Liver (tissue), 9 donors: ENCODE measurements around the gene RPL23. TPM values are rescaled to one million over a fixed set of nuclear protein-coding genes. Genes with fewer than 3 reads are reported as not detected.

Source experiments
- DNase-seq: peaks from one replicate; pipeline ENCODE4 v3.0.0-alpha.2; 2017; ENCODE audit warnings: low spot score
- H3K27ac ChIP-seq, 2 donors: one replicate each; pipeline ENCODE4 v1.7.0; 2013; ENCODE audit warnings: inconsistent platforms in 2 of 2, low read length in 2 of 2, control low read depth in 1 of 2, low read depth in 1 of 2, mild to moderate bottlenecking in 1 of 2
- H3K27me3 ChIP-seq, 4 donors: one replicate each; pipeline versions ENCODE4 v1.6.1 to v1.7.0; 2013; ENCODE audit warnings: low read length in 3 of 4, inconsistent platforms in 1 of 4, mild to moderate bottlenecking in 1 of 4, moderate library complexity in 1 of 4; ENCODE audit not compliant: control insufficient read depth in 4 of 4, insufficient read depth in 4 of 4
- H3K36me3 ChIP-seq, 4 donors: one replicate each; pipeline versions ENCODE4 v1.6.1 to v1.7.0; 2013; ENCODE audit warnings: low read length in 3 of 4, mild to moderate bottlenecking in 3 of 4, low read depth in 1 of 4, moderate library complexity in 1 of 4; ENCODE audit not compliant: control insufficient read depth in 4 of 4, insufficient read depth in 3 of 4
- H3K4me1 ChIP-seq, 4 donors: one replicate each; pipeline versions ENCODE4 v1.6.1 to v1.7.0; 2013; ENCODE audit warnings: low read length in 3 of 4, mild to moderate bottlenecking in 3 of 4, moderate library complexity in 1 of 4; ENCODE audit not compliant: control insufficient read depth in 4 of 4, insufficient read depth in 4 of 4
- H3K4me3 ChIP-seq, 3 donors: one replicate each; pipeline versions ENCODE4 v1.6.1 to v1.7.0; 2013; ENCODE audit warnings: low read length in 3 of 3, control low read depth in 1 of 3, low read depth in 1 of 3, mild to moderate bottlenecking in 1 of 3
- H3K9ac ChIP-seq, 2 donors: one replicate each; pipeline ENCODE4 v1.7.0; 2013; ENCODE audit warnings: low read length in 2 of 2, mild to moderate bottlenecking in 2 of 2, moderate library complexity in 2 of 2, control low read depth in 1 of 2, low read depth in 1 of 2
- H3K9me3 ChIP-seq, 4 donors: one replicate each; pipeline versions ENCODE4 v1.6.1 to v1.7.0; 2013; ENCODE audit warnings: low read length in 3 of 4; ENCODE audit not compliant: control insufficient read depth in 4 of 4
- EGR1 ChIP-seq, 2 donors: IDR thresholded peaks; 2 replicates each; pipeline ENCODE4 v1.6.1; 2016 to 2018; ENCODE audit warnings: antibody characterized with exemption in 2 of 2, low read depth in 2 of 2
- FOXA1 ChIP-seq: IDR thresholded peaks from 2 replicates; pipeline ENCODE4 v1.6.1; 2016; ENCODE audit warnings: antibody characterized with exemption
- FOXA2 ChIP-seq: IDR thresholded peaks from 2 replicates; pipeline ENCODE4 v1.6.1; 2016; ENCODE audit warnings: antibody characterized with exemption
- GABPA ChIP-seq, 2 donors: IDR thresholded peaks in 1 of 2; conservative IDR thresholded peaks in 1 of 2; 2 replicates each; pipeline ENCODE4 v1.6.1; 2016; ENCODE audit warnings: antibody characterized with exemption in 2 of 2, mild to moderate bottlenecking in 1 of 2, moderate library complexity in 1 of 2
- HNF4A ChIP-seq, 2 donors: conservative IDR thresholded peaks; 2 replicates each; pipeline ENCODE4 v1.6.1; 2016; ENCODE audit warnings: antibody characterized with exemption in 2 of 2, mild to moderate bottlenecking in 2 of 2
- HNF4G ChIP-seq: IDR thresholded peaks from 2 replicates; pipeline ENCODE4 v1.6.1; 2016; ENCODE audit warnings: antibody characterized with exemption
- JUND ChIP-seq, 2 donors: IDR thresholded peaks; 2 replicates each; pipeline ENCODE4 v1.6.1; 2016; ENCODE audit warnings: antibody characterized with exemption in 2 of 2
- NR2F2 ChIP-seq: IDR thresholded peaks from 2 replicates; pipeline ENCODE4 v1.6.1; 2016; ENCODE audit warnings: antibody characterized with exemption
- RAD21 ChIP-seq, 2 donors: IDR thresholded peaks; 2 replicates each; pipeline ENCODE4 v1.6.1; 2016; ENCODE audit warnings: antibody characterized with exemption in 2 of 2, mild to moderate bottlenecking in 2 of 2
- RXRA ChIP-seq, 2 donors: IDR thresholded peaks; 2 replicates each; pipeline ENCODE4 v1.6.1; 2017 to 2018; ENCODE audit warnings: antibody characterized with exemption in 2 of 2, mild to moderate bottlenecking in 1 of 2
- SP1 ChIP-seq: IDR thresholded peaks from 2 replicates; pipeline ENCODE4 v1.6.1; 2018; ENCODE audit warnings: antibody characterized with exemption, mild to moderate bottlenecking
- TAF1 ChIP-seq: conservative IDR thresholded peaks from 2 replicates; pipeline ENCODE4 v1.6.1; 2016; ENCODE audit warnings: antibody characterized with exemption, mild to moderate bottlenecking
- YY1 ChIP-seq: IDR thresholded peaks from 2 replicates; pipeline ENCODE4 v1.6.1; 2016; ENCODE audit warnings: antibody characterized with exemption, mild to moderate bottlenecking
- WGBS: extraction: QIAGEN DNeasy Blood & Tissue Kit; methylation state at CpG from one replicate; pipeline ENCODE4 v1.1.7; 2013; 5-methylcytosine and 5-hydroxymethylcytosine counted together
- polyA plus RNA-seq, 2 donors: library from polyadenylated mRNA; stranded (reverse) in 1 of 2; unstranded in 1 of 2; fragments of 200-250 nt in 1 of 2; fragments of >200 nt in 1 of 2; fragmentation: Nextera tagmentation in 1 of 2; extraction: Ambion mirVana in 1 of 2; gene quantifications; one replicate each; pipeline versions ENCODE4 v1.2.1 to v1.2.3, GENCODE V29; 2013 to 2015
- total RNA-seq, 2 donors: library from RNA; depleted of rRNA; stranded (reverse); fragments of >200 nt; gene quantifications; one replicate each; pipeline ENCODE4 v1.2.3, GENCODE V29; 2014
- TF ChIP-seq, protein P1 (sequence below): IDR thresholded peaks from 2 replicates; pipeline ENCODE4 v1.6.1; 2016; ENCODE audit warnings: antibody characterized with exemption
- TF ChIP-seq, protein P2 (sequence below): fragments of 150-350 bp; IDR thresholded peaks from 2 replicates; pipeline ENCODE4 v1.5.1; 2017; ENCODE audit warnings: improper control_type of control experiment, low read depth, low read length; ENCODE audit not compliant: missing input control
- TF ChIP-seq, protein P3 (sequence below): IDR thresholded peaks from 2 replicates; pipeline ENCODE4 v1.6.1; 2016; ENCODE audit warnings: antibody characterized with exemption
- TF ChIP-seq, protein P4 (sequence below): IDR thresholded peaks from 2 replicates; pipeline ENCODE4 v1.6.1; 2016; ENCODE audit warnings: antibody characterized with exemption
- TF ChIP-seq, protein P5 (sequence below): IDR thresholded peaks from 2 replicates; pipeline ENCODE4 v1.6.1; 2016; ENCODE audit warnings: antibody characterized with exemption, mild to moderate bottlenecking
- donor health status: healthy.
- donor health status: healthy.
- donor health status: healthy.
- donor health status: healthy.
- donor health status: healthy.

Gene RPL23
- total and polyA plus RNA-seq, 4 donors = 284 to 797 (median 646) TPM

DNA sequence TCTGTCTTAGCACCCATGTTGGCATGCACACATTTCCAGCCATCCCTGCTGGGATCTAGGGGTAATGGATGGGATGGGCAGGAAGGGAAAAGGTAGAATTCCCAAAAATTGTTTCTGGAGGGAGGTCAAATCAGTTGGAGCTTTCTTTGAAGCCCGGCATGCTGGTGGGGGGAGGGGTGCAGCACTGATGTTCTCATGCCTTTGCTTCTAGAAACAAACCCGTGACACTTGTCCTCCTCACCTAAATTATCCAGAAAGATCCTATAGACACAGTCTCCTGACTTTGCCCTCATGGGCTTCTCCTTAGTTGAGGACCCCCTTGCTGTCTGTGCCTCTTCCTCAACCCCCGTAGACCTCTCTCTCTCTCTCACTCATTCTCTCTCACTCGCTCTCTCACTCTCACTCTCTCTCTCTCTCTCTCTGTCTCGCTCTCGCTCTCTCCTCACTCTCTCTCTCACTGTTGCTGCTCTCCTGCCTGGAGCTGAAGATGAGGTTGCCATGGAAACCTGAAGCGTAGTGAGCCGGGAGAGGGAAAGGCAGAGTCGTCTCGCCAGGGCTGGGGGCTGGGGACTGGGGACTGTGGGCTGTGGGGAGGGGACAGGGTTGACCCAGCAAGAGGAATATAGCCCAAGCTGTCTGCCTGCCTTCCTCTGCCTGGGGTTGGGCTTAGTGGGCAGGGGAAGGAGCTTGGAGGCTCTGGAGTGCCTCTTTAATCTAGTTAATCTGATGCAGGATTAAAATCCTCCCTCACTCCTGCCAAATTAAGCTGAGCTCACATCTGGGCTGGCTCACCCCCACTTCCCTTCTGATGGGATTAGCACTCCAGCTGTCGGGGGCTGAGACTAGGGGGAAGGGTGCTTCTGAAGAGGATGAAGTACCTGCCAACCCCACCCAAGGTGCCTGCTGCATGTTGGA lies 32.5 kb upstream of the RPL23 start:
- Histone ChIP-seq H3K36me3 (peaks cover 4 to 7% (median 6%) of the 10 kb centered on the region in 4 donors), H3K4me3 (no peak overlapping the region), H3K9ac (no peak overlapping the region), H3K27ac (peak overlapping the region in 1 of 2 donors; percentile 19), H3K4me1 (peaks cover 30 to 60% (median 43%) of the 10 kb centered on the region in 4 donors), H3K9me3 (no peaks in the 10 kb centered on the region), H3K27me3 (no peaks in the 10 kb centered on the region)
- TF ChIP-seq YY1 = no peak
- TF ChIP-seq HNF4A (conservative IDR thresholded peaks at IDR 0.05) = peak in 1 of 2 donors; percentile 15
- TF ChIP-seq FOXA2 = no peak
- TF ChIP-seq, protein P1, sequence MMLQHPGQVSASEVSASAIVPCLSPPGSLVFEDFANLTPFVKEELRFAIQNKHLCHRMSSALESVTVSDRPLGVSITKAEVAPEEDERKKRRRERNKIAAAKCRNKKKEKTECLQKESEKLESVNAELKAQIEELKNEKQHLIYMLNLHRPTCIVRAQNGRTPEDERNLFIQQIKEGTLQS = no peak
- TF ChIP-seq GABPA (IDR thresholded peaks at IDR 0.05 in 1 of 2, conservative IDR thresholded peaks at IDR 0.05 in 1 of 2) = no peak
- TF ChIP-seq, protein P2, sequence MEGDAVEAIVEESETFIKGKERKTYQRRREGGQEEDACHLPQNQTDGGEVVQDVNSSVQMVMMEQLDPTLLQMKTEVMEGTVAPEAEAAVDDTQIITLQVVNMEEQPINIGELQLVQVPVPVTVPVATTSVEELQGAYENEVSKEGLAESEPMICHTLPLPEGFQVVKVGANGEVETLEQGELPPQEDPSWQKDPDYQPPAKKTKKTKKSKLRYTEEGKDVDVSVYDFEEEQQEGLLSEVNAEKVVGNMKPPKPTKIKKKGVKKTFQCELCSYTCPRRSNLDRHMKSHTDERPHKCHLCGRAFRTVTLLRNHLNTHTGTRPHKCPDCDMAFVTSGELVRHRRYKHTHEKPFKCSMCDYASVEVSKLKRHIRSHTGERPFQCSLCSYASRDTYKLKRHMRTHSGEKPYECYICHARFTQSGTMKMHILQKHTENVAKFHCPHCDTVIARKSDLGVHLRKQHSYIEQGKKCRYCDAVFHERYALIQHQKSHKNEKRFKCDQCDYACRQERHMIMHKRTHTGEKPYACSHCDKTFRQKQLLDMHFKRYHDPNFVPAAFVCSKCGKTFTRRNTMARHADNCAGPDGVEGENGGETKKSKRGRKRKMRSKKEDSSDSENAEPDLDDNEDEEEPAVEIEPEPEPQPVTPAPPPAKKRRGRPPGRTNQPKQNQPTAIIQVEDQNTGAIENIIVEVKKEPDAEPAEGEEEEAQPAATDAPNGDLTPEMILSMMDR = no peak
- 63% methylated on average over 11 of the region's 11 CpGs for WGBS
- no peak for DNase-seq

DNA sequence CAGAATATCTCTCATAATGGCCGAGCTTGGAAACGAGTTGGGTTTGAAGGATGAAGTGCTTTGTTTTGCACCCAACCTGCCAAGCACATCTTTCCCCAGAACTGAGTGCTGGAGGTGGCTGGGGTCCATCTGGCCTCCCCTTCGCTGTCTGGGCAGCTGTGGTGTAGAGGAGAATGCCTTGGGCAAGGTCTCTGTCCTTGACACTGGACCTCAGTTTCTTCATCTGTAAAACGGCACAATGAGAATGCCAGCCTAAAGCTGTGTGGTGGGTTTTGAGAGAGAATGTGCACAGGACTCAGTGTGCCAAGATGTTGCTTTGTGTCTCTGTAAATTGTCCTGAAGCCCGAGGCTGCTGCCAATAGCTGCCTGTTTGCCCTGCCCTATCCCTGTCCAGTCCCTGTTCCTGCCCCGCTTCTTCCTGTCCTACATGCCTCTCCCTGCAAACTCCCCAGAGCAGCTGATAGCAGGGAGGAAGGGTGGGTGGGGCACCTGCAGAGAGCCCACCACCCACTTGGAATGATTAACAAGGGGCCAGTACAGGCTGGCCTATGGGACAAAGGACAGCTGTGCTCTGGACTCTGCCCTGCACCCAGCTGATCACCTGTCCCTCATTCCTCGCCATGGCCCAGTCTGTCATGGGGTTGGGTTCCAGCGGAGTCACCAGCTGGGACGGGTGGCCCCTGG lies 31.7 kb upstream of the RPL23 start:
- Histone ChIP-seq H3K4me1 (peaks cover 36 to 68% (median 50%) of the 10 kb centered on the region in 4 donors), H3K27ac (peak overlapping the region in 1 of 2 donors; percentile 19), H3K9ac (no peak overlapping the region), H3K27me3 (no peaks in the 10 kb centered on the region), H3K9me3 (no peaks in the 10 kb centered on the region), H3K36me3 (peaks cover 2 to 12% (median 6%) of the 10 kb centered on the region in 4 donors), H3K4me3 (no peak overlapping the region)
- no peak for TF ChIP-seq TAF1
- peak; percentile 81 for TF ChIP-seq SP1
- TF ChIP-seq, protein P1 = no peak
- no peak for TF ChIP-seq EGR1 (IDR thresholded peaks at IDR 0.05; ENCODE audit: low read depth in 2 of 2)
- peak; percentile 85 for TF ChIP-seq HNF4G
- TF ChIP-seq FOXA1 = no peak
- TF ChIP-seq, protein P2 = no peak
- TF ChIP-seq, protein P3, sequence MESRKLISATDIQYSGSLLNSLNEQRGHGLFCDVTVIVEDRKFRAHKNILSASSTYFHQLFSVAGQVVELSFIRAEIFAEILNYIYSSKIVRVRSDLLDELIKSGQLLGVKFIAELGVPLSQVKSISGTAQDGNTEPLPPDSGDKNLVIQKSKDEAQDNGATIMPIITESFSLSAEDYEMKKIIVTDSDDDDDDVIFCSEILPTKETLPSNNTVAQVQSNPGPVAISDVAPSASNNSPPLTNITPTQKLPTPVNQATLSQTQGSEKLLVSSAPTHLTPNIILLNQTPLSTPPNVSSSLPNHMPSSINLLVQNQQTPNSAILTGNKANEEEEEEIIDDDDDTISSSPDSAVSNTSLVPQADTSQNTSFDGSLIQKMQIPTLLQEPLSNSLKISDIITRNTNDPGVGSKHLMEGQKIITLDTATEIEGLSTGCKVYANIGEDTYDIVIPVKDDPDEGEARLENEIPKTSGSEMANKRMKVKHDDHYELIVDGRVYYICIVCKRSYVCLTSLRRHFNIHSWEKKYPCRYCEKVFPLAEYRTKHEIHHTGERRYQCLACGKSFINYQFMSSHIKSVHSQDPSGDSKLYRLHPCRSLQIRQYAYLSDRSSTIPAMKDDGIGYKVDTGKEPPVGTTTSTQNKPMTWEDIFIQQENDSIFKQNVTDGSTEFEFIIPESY = no peak
- TF ChIP-seq NR2F2 = peak; percentile 38
- TF ChIP-seq FOXA2 = no peak
- peak; percentile 98 to 99 for TF ChIP-seq HNF4A (conservative IDR thresholded peaks at IDR 0.05)
- TF ChIP-seq JUND (IDR thresholded peaks at IDR 0.05) = no peak
- TF ChIP-seq YY1 = peak; percentile 45
- TF ChIP-seq RAD21 (IDR thresholded peaks at IDR 0.05) = peak in 1 of 2 donors; percentile 39
- TF ChIP-seq, protein P4, sequence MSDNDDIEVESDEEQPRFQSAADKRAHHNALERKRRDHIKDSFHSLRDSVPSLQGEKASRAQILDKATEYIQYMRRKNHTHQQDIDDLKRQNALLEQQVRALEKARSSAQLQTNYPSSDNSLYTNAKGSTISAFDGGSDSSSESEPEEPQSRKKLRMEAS = no peak
- TF ChIP-seq GABPA (IDR thresholded peaks at IDR 0.05 in 1 of 2, conservative IDR thresholded peaks at IDR 0.05 in 1 of 2) = no peak
- TF ChIP-seq RXRA (IDR thresholded peaks at IDR 0.05) = peak; percentile 84 to 86
- TF ChIP-seq, protein P5, sequence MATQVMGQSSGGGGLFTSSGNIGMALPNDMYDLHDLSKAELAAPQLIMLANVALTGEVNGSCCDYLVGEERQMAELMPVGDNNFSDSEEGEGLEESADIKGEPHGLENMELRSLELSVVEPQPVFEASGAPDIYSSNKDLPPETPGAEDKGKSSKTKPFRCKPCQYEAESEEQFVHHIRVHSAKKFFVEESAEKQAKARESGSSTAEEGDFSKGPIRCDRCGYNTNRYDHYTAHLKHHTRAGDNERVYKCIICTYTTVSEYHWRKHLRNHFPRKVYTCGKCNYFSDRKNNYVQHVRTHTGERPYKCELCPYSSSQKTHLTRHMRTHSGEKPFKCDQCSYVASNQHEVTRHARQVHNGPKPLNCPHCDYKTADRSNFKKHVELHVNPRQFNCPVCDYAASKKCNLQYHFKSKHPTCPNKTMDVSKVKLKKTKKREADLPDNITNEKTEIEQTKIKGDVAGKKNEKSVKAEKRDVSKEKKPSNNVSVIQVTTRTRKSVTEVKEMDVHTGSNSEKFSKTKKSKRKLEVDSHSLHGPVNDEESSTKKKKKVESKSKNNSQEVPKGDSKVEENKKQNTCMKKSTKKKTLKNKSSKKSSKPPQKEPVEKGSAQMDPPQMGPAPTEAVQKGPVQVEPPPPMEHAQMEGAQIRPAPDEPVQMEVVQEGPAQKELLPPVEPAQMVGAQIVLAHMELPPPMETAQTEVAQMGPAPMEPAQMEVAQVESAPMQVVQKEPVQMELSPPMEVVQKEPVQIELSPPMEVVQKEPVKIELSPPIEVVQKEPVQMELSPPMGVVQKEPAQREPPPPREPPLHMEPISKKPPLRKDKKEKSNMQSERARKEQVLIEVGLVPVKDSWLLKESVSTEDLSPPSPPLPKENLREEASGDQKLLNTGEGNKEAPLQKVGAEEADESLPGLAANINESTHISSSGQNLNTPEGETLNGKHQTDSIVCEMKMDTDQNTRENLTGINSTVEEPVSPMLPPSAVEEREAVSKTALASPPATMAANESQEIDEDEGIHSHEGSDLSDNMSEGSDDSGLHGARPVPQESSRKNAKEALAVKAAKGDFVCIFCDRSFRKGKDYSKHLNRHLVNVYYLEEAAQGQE = no peak
- 47% methylated on average over 9 of the region's 9 CpGs for WGBS
- DNase-seq = peak; percentile 55
